CD4-positive, alpha-beta T cell treated with Interleukin-21 for 1 hour (primary cell): ENCODE data around the gene MELTF.

Source experiments
- DNase-seq: peaks from one replicate; pipeline ENCODE4 v3.0.0-alpha.2; 2020

Gene MELTF

GRCh38 chr3:197026481-197026866, 3.1 kb downstream of the MELTF start:
- DNase-seq, result no peak

GRCh38 chr3:197025736-197026480, 3.7 kb downstream of the MELTF start:
- no peak for DNase-seq

- no peak for DNase-seq
Measured at GRCh38 chr3:197024881-197025735, 4.5 kb downstream of the MELTF start.

- DNase-seq, result no peak
Measured at GRCh38 chr3:197023998-197024651, 5.5 kb downstream of the MELTF start.

- no peak for DNase-seq
Measured at GRCh38 chr3:197023241-197023997, 6.2 kb downstream of the MELTF start.

GRCh38 chr3:197022405-197023231, 7.0 kb downstream of the MELTF start:
- DNase-seq, result no peak

GRCh38 chr3:197021729-197022404, 7.8 kb downstream of the MELTF start:
- DNase-seq, result no peak

GRCh38 chr3:197021231-197021630, 8.4 kb downstream of the MELTF start:
- DNase-seq, result no peak

GRCh38 chr3:197019535-197019934, 10.1 kb downstream of the MELTF start:
- no peak for DNase-seq

- DNase-seq, result no peak
Measured at GRCh38 chr3:197019021-197019420, 10.6 kb downstream of the MELTF start.

GRCh38 chr3:197017003-197017402, 12.6 kb downstream of the MELTF start:
- DNase-seq, result no peak

GRCh38 chr3:197015790-197016736, 13.6 kb downstream of the MELTF start:
- DNase-seq, result no peak

- no peak for DNase-seq
Measured at GRCh38 chr3:197014942-197015575, 14.6 kb downstream of the MELTF start.

GRCh38 chr3:197014024-197014423, 15.6 kb downstream of the MELTF start:
- DNase-seq, result no peak

GRCh38 chr3:197012540-197012883, 17.1 kb downstream of the MELTF start:
- DNase-seq, result no peak

GRCh38 chr3:197011780-197012539, 17.7 kb downstream of the MELTF start:
- DNase-seq, result no peak

- no peak for DNase-seq
Measured at GRCh38 chr3:197010556-197011351, 18.9 kb downstream of the MELTF start.

GRCh38 chr3:197009532-197010019, 20.0 kb downstream of the MELTF start:
- no peak for DNase-seq
